NCI-H1436 (cell line): ENCODE data around the gene DCAF5.
"Not testable (repeated sequence)": the region's sequence is repeated elsewhere in the genome, so short reads cannot be mapped to it uniquely, and the experiment has no call there.

Source experiments
- DNase-seq: peaks from one replicate; lab custom pipeline; 2025; lab: John Stamatoyannopoulos, UW

Gene DCAF5, protein sequence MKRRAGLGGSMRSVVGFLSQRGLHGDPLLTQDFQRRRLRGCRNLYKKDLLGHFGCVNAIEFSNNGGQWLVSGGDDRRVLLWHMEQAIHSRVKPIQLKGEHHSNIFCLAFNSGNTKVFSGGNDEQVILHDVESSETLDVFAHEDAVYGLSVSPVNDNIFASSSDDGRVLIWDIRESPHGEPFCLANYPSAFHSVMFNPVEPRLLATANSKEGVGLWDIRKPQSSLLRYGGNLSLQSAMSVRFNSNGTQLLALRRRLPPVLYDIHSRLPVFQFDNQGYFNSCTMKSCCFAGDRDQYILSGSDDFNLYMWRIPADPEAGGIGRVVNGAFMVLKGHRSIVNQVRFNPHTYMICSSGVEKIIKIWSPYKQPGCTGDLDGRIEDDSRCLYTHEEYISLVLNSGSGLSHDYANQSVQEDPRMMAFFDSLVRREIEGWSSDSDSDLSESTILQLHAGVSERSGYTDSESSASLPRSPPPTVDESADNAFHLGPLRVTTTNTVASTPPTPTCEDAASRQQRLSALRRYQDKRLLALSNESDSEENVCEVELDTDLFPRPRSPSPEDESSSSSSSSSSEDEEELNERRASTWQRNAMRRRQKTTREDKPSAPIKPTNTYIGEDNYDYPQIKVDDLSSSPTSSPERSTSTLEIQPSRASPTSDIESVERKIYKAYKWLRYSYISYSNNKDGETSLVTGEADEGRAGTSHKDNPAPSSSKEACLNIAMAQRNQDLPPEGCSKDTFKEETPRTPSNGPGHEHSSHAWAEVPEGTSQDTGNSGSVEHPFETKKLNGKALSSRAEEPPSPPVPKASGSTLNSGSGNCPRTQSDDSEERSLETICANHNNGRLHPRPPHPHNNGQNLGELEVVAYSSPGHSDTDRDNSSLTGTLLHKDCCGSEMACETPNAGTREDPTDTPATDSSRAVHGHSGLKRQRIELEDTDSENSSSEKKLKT

DNA sequence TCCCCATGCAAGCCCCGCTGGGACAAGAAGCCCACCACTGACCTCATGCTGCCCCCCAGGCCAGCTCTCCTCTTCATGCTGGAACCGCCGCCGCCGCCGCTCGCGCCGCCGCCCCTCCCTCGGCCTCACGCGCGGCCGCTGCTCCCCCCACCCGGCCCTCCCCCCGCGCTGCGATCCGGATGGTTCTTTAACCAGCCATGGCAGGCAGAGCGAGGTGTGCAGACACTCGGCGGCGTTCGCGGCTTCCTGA is at the start of gene DCAF5:
TSS of gene DCAF5 (minus strand) at position 218 of the 250 bp plus-strand sequence. CDS start at position 77, 141 bp downstream.
- DNase-seq = peak; percentile 89

DNA sequence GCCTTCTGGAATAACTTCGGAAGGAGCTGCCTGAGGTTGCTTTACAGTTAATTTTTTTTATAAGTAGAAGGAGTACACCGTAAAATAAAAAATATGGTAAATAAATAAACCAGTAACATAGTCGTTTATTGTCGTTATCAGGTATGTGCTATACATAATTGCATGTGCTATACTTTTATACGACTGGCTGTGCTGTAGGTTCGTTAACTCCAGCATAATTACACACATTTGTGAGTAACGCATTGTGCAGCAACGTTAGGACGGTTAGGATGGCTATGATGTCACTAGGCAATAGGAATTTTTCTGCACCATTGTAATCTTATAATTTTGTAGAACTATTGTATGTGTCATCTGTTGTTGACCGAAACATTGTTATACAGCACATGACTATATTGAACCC is 46.9 kb upstream of the DCAF5 start:
- no peak for DNase-seq

DNA sequence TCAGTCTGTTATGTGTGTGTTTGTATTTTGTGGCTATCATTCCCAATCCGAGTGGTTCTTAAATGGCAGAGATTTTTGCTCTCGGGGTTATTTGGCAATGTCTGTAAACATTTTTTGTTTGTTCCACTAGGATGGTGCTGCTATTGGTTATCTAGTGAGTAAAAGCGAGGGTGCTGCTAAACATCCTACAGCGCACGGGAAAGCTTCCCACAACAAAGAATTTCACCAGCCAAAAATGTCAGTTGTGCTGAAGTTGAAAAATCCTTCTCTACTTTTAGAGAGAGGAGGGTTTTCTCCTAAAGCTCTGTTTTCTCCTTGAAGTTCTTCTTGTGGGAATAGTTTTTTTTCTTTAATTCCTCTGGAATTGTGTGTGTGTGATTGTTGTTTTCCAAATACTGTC is 40.8 kb upstream of the DCAF5 start:
- DNase-seq = no peak

DNA sequence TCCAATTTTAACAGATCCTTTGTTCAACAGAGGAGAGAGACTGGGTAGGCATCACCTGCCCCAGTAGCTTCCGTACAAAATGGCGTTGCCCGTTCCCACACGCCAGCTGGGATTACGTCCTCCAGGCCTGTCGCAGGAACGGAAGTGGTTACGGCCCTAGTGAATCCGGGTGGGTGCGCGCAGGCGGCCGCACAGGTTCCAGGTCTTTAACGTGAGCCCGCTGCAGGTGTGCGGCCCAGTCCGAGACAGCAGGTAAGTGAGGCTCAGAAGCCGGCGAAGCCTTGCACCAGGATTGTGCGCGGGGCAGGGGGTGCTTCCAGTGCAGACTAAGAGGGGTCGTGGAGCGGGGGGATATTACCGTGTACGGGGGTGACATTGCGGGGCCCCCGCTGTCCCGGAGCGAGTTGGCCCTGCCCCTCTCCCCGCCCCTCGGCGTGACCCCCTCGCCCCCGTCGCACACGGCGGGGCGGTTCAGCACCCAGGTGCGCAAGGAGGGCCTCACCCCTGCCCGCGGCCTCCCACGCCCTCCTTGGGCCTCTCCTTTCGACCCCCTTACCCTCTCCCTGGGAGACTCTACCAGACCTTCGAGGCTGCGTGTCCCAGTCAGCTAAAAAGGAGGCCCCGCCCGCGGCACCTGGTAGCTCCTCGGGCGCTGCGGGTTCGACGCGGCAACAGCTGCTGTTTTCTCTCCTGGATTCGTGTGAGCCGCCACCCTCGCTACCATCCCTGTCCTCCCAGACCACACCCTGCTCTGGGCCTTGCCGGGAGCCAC is 38.6 kb upstream of the DCAF5 start, which contains the start of gene EXD2:
TSS of gene EXD2 (plus strand) at position 159 of the 772 bp plus-strand sequence. CDS start 17,973 bp downstream, outside the sequence.
- peak; percentile 91 for DNase-seq

DNA sequence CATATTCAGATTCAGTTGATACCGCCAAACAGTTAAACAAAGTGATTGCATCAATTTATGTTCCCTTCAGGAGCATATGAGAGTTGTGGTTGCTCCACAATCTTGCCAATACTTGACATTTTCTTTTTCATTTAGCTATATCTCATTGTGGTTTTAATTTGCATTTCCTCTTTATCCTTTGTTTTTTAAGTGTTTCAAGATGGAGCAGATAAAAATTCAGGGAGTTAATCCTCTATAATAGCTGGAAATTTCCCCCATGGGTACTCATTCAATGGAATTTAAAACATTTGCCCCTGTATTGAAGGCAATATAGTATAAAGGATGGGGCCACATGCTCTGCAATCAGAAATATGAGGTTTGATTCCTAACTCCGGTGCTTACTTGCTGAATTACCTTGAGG is 37.3 kb upstream of the DCAF5 start:
- DNase-seq = no peak

DNA sequence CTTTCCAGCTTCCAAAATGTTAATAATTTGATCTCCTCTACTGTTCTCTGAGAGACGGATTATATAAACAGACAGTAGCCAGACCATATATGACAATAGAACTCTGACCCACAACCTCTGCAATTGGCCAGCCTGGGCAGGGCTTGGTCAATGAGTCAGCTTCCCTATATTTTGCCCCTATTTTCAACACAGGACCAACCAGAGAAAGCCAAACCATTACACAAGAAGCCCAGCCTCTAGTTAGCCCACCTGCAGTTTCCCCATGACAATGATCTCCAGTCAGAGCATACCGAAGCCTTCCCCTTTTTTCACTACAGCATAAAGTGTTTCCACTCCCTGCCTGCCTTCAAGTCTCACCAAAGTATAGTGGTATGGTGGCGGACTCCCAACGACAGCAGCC is 30.8 kb upstream of the DCAF5 start:
- DNase-seq = no peak

DNA sequence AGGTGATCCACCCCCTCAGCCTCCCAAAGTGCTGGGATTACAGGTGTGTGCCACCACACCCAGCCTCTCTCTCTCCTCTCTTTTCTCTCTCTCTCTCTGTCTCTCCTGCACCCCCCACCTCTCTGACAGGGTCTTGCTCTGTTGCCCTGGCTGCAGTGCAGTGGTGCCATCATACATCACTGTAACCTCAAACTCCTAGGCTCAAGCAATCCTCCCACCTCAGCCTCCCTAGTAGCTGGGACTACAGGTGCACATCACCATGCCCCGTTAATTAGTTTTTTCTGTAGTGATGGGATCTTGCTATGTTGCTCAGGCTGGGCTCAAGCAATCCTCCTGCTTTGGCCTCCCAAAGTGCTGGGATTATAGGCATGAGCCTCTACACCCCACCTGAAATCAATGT is 29.7 kb upstream of the DCAF5 start:
- DNase-seq = not testable (repeated sequence)

DNA sequence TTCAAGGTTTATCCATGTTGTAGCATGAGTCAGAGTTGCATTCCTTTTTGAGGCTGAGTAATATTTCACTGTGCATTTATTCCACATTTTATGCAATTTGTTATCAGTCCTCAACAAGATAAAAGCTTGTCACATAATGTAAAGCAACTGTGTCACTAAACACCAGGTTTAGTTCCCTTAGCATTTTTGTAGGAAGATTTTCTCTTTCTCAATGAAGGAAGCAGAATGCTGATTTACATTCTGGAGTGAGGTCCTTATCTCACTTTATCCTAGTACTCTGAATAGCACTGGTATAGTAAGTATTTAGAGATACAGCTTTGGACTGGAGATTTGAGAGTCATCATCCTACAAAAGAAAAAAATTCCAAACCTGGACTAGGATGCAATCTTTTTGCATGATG is 28.6 kb upstream of the DCAF5 start:
- no peak for DNase-seq

DNA sequence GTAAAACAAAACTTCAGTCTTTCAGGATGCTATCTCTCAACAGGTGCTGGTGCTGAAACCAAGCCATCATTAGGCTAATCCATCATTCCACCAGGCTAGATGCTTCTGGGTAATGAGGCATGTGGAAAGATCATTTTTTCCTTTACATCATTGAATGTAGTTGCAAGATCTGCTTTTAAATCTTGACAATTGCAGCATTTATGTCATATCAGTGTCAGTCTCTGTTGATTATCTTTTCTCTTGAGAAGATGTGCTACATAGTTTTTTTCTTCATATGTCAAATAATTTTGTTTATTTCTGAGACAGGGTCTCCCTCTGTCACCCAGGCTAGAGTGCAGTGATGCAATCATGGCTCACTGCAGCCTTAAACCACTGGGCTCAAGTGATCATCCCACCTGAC is 22.2 kb upstream of the DCAF5 start:
- no peak for DNase-seq

DNA sequence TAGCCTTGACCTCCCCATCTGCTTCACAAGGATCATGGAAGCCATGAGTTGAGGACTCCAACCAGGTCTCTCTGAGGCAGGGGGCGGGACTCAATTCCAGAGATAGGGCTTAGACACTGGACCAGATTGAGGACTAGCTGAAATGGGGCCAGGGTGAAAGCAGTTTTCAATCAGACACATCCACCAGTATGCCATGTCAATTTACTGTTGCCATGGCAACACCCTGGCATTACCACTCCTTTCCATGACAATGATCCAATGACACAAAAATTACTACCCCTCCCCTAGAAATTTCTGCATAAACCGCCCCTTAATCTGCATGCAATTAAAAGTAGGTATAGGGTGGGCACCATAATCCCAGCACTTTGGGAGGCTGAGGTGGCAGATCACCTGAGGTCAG is 18.6 kb upstream of the DCAF5 start:
- DNase-seq = no peak

DNA sequence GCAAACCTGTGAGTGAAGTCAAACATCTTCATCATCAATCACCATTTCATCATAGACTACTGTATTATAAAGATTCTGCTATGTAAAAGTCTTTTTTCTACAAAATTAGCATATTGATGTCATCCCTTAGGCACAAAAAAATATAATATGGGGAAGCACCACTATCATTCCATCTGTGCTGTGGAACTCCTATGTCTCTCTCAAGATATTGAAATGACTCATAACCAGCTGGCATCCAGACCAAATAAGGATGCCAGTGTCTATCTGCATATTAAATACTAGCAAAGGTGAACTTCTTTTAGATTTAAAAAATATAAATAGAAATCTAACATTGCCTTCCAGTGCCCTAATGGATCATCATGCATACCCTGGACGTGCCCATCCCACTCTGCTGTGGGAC is 17.9 kb upstream of the DCAF5 start:
- no peak for DNase-seq

DNA sequence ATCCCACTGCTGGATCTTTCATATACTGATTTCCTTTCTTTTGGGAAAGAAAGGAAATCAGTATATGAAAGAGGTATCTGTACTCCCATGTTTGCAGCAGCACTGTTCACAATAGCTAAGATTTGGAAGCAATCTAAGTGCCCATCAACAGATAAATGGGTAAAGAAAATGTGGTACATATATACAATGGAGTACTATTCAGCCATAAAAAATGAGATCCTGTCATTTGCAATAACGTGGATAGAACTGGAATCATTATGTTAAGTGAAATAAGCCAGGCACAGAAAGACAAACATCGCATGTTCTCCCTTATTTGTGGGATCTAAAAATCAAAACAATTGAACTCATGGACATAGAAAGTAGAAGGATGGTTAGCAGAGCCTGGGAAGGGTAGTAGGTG is 12.9 kb upstream of the DCAF5 start:
- DNase-seq = not testable (repeated sequence)

DNA sequence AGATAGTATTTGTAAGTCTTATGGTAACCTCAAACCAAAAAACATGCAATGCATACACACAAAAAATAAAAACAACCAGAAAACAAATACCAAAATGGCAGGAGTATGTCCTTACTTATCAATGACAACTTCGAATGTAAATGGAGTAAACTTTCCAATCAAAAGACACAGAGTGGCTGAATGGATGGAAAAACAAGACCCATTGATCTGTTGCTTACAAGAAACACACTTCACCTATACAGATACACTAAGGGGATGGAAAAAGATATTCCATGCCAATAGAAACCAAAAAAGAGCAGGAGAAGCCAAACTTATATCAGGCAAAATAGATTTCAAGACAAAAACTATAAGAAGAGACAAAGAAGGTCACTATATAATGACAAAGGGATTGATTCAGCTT is 8.7 kb upstream of the DCAF5 start:
- no peak for DNase-seq

DNA sequence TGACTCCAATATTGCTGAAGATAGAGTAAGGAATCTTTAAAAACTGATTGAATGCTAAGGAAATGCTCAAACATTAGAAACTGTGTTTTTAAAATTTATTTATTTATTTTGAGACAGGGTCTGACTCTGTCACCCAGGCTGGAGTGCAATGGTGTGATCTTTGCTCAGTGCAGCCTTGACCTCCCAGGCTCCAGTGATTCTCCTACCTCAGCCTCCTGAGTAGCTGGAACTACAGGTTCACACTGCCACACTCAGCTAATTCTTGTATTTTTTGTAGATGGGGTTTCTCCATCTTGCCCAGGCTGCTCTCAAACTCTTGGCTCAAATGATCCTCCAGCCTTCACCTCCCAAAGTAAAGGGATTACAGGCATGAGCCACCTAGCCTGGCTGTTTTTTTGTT is 3.3 kb upstream of the DCAF5 start:
- DNase-seq = no peak

DNA sequence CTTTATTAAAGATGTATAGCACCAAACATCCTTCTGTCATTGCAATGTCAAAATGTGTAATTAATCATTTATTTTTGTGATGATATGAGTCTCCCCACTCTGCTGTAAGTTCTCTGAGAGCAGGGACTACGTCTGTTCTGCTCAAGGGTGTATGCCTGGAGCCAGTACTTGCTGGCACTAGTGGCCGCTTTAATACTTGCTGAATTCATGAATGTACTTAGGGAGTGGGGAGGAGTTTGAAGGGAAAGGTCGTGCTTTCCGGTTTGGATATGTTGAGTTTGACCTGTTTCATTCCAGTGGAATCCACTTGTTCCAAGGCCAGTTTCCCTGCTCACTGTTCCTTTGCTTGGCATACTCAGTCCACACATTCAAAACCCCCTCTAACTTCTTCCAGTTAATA is 1.9 kb upstream of the DCAF5 start:
- no peak for DNase-seq

DNA sequence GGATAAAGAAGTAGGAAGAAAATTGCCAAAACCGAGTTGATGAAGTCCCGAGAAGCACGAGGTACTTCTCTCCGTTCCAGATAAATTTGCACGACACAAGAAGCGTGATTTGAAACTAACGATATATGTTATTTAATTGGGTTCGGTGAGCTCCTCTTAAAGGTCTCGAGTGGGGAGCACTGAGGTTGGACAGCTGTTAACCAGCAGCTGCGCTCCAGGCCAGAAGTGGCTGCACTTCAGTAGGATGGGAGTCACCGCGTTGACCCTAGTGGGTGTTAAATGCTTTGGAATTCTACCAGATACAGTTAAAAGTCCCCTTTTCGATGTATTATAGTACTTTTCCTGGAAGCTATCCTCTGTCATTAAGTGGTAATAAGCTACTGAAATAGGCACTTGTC is 953 bp upstream of the DCAF5 start:
- no peak for DNase-seq

DNA sequence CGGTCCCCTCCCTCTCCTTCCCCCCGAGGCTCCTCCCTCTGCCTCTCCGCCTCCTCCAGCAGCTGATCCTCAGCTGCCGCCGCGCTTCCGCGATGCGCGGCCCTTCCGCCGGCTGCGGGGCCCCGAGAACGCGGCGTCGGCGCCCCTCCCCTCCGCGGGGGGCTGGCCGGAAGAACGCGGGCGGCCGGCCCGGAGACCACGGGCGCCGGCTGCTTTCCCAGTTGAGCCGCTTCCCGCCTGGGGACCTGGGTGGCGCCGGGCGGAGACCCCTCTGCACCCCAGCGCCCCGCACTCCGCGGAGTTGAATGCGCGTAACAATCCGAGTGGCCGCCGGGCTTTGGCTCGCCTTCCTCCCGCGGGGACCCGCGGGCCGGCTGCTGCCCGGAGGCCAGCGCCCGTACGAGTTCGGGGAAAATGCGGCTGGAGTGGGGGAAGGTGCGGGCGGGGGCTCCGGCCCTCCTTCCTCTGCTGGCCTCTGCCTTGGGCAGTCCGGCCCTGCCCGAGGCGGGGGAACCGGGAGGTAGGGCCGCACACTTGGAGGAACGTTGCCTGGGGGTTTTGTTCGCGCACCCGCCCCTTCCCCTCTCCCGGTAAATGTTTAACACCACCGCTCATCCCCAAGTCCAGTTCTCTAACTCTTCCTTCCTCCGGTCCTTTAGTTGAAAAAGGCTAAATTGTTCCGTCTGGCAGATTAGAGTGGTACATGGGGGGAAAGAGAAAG is 393 bp upstream of the DCAF5 start:
- no peak for DNase-seq

DNA sequence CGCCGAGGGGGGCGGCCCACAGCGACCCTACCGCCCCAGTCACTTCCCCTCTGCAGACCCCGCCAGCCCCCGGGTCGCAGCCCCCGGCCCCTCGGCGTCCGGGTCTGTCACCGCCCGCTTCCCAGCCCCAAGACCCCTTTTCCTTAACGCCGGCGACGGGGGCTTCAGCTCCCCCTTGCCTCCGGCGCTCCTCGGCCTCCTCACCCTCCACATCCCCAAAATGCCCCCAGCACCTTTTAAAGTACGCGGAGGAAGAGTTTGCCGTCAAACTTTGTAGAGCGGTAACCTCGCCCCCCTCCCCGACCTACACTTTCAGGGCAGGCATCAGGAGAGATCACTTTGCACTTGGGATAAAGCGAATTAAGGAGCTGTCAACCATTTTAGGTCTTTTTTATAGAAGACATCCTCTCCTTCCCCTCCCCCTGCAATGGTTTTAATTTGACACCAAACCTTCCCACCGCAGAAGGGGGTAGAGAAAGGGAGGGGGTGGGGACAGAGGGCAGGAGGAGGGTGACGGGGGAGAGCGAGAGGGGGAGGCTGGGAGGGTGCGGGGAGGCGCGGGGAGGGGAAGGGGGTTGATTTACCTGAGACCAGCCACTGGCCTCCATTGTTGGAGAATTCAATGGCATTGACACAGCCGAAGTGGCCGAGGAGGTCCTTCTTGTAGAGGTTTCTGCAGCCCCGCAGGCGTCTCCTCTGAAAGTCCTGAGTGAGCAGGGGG is 578 bp downstream of the DCAF5 start:
- DNase-seq = no peak

DNA sequence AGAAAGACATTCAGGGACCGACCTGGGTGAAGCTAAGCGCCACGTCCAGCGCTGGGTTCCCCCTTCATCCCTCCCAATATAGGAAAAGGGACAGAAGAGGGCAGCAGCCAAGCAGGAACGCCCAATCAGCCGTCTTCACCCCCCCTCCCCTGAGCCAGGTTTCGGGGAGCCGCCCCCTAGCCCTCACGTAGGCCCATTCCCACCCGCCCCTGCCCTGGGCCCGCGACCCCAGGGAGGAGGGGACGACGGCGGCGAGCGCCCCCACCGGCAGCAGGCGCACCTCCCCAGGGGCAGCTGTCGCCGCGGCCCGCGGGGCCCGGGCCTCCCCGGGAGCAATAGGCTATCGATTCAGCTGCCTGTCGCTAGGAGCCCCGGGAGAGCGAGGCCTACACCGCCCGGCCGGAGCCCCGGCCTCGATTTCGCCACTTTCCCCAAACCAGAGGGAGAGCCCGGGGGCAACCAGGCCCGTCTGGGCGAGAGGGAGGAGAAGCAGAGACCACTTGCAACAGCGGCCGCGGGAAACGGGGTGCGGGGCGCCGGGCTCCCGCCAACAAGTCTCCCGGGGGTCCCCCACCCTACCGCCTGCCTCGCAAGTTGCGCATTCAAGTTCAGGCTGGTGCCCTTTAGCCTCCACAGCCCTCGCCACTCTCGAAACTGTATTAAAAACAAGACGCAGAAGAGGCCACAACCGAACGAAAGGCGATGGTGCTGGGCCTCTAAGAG is 1.3 kb downstream of the DCAF5 start:
- peak; percentile 68 for DNase-seq

DNA sequence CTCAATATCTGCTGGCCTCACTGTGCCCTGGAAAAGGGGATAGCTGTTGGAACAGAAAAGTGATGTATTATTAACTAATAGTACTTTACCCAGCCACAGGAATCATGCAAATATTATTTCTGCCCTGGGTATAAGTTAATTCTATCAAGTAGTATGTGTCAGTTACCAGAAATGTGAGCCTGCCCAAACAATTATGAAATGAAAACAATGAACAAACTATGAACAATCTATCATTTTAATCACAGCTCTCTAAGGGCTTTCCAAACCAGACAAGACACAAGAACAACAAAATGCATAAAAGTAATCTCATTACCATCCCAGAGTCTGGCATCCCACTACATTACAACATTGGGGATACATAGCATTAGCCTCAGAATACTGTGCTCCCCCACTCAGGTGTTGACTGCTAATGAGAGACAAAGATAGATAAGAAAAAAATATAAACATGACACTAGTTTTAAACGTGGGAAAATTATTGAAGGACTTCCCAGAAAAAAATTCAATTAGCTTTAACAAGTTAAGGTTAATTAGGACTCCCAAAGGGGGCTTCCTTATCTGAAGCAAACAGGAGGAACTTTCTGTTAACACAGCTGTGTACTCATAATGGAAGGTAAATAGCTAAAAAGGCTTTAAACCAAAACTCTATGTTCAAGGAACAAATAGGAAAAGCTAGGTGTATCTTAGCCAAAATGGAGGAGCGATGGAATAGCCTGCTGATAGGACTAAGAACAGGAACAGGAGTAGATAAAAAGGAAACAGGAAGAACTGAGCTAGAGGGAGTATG is 3.3 kb downstream of the DCAF5 start:
- no peak for DNase-seq
